HG02610 (cell line): ENCODE data around the gene FNTB.
"Not testable (repeated sequence)": the region's sequence is repeated elsewhere in the genome, so short reads cannot be mapped to it uniquely, and the experiment has no call there.

Source experiments
- ATAC-seq: cut with Tn5 transposase; IDR thresholded peaks from one replicate; pipeline ENCODE4 v1.9.1; 2021; ENCODE audit warnings: mild to moderate bottlenecking, moderate library complexity; ENCODE audit not compliant: unreplicated experiment

FNTB gene

DNA sequence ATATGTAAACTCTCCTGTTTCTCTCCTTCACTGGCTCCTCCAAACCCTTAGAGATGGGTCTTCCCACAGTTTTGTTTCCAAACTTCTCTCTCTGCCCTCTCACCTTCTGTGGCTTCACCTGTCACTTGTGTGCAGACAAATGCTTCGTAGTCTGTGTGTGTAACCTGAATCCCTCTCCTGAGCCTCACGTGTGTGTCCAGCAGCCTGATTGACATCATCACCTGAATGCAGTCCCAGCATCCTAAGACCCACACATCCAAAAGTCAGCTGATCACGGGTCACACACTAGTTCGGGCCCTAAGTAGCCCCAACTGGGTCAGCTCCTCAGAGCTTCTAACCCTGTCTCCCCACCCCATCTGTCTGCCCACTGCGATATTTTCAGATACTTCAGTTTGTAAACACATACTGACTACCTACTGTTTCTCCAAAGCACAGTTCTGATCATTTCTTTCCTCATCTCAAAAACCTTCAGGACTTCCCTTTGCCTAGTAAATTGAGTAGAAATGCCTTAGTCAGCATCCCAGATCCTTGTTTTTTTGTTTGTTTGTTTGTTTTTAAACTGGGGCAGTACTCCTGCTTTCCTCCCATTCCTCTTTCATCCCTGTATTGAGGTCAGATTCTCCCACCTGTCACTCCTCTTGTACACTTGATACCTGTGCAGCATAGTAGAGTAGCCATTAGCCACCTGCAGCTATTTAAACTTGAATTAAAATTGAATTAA lies 23.7 kb downstream of the FNTB start:
- ATAC-seq, result no peak

DNA sequence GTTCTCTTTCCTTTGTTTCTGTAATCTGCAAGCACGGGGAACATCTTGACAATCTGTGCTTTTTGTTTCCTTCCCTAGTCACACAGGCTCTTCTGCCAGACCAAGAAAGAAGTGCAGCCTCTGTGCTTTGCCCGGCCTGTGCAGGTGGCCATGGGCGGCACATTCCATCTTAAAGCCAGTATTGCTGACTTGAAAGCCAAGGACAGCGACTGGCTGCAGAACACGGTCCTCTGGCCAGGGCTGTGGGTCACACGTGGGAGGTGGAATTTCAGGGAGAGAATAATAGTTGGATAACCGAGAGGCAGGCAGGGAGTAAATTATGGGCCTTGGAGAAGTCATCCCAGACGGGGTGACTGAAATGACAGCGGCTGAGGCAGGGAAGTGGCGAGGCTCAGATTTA lies 24.8 kb downstream of the FNTB start:
- no peak for ATAC-seq

DNA sequence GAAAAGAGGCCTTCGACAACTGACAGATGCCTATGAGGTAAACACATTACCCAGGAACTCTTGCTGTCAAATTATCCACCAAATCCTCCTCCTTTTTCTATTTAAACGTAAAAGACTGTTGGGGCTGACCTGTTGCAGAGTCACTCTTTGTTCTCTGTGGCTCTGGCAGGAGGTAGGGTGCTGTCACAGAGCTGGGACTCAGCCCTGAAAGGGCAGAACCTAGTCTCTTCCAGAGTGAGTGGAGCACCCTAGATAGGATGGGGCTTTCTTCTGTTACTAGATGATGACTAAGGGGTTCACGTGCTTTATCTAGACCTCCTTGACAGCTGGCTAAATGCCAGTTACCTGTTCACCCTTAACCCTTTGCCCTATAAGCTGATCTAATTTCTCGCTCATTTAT lies 25.7 kb downstream of the FNTB start:
- no peak for ATAC-seq

DNA sequence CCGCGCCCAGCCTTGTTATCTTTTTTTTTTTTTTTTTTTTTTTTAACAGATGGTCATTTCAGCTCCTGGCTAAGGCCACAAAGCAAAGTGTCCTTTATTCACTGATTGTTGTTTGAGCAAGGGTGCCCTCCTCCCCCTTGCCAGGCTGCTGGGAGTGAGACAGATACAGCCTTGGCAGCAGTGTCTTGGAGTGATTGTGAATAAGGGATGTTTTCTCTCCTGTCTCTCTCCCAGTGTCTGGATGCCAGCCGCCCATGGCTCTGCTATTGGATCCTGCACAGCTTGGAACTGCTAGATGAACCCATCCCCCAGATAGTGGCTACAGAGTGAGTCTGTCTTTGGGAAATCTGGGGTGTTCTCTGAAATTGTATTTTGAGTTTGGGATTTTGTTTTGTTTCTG lies 28.7 kb downstream of the FNTB start:
- no peak for ATAC-seq

- no peak for ATAC-seq
Observed at GRCh38 chr14:65016471-65016870, 29.8 kb downstream of the FNTB start.

DNA sequence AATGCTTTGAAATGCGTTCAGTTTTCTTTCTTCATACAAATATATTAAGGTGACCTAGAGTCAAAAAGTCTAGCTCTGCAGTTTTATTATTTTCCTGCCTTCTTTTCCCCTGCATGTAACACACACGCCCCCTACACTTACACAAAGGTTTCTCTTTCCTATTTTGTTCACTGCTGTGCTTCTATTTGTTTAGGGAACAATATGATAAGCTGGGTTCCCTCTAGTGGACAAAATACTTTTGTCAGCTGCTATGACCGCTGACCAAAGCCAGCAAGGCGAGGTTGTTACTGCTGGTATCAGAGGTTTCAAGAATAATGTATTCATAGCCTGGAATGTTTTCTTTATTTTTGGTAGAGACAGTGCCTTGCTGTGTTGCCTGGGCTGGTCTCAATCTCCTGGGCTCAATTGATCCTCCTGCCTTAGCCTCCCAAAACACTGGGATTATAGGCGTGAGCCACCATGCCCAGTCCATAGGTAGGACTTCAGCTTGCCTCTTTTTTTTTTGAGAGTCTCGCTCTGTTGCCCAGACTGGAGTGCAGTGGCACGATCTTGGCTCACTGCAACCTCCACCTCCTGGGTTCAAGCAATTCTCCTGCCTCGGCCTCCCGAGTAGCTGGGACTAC lies 33.4 kb downstream of the FNTB start:
- no peak for ATAC-seq

- ATAC-seq, result no peak
Observed at GRCh38 chr14:65024957-65025356, 38.3 kb downstream of the FNTB start.

DNA sequence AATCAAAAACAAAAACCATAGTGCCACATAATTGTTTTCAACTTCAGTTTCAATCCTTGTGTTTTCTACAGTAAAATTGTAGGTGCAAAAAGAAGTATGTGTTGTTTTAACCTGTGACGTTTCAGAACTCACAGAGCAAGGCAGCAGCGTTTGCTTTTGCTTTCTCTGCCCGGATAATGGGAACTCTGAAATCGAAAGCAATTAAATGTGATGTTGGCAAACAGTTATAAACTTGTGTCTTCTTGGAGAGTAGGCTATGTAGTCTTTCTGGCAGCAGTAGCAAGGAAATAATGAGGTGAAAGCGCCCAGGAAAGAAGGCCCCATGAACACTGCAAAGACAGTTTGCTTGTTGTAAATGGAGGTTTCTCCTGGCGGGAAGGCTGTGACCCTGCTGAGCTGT lies 39.1 kb downstream of the FNTB start:
- ATAC-seq, result no peak

DNA sequence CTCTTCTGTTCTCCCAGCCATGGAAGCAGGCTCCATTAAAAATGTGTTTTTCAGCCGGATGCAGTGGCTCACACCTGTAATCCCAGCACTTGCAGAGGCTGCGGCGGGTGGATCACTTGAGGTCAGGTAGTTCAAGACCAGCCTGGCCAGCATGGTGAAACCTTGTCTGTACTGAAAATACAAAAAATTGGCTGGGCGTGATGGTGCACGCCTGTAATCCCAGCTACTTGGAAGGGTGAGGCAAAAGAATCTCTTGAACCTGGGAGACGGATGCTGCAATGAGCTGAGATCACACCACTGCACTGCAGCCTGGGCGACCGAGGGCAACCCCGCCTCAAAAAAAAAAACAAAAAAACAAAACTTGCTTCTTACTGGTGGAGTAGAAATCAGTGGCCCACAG lies 39.8 kb downstream of the FNTB start:
- no peak for ATAC-seq

DNA sequence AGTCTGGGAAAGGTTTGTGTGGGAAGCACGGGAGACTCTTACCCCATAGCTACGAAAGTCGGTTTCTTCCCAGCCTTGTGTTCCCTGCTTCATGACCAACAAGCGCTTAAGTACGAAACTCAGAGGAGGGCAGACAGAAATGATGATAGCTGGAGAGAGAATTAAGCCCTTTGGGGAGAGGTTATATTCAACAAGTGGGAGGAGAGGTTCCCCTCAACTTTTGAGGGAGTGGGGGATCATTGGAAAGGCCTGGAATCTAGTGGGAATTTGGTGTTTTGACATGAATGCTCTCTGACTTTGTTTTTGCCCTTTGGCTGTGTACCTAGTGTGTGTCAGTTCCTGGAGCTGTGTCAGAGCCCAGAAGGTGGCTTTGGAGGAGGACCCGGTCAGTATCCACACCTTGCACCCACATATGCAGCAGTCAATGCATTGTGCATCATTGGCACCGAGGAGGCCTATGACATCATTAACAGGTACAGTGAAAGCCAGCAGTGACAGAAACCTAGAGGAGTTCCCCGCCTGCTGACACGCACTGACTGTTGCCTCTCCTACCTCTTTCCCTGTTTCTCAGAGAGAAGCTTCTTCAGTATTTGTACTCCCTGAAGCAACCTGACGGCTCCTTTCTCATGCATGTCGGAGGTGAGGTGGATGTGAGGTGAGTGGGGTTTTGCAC lies 40.6 kb downstream of the FNTB start:
- ATAC-seq, result no peak

DNA sequence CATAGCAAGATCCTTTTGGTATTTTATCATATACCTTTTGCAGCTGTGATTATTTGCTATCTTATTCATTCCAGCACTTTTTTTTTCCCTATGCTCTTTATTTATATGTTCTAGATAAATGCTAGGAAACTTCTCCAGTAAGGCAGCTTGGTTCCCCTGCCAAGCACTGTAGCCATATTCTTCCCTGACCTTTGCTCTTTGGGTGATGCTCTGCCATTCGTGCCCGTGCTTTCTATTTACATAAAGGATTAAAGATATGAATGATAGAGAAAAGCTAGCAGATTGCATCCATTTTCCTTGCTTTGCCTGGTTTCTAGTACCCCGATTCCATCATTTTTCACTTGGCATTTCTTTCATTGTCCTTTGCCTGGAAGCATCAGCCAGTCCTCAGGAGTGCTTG lies 42.2 kb downstream of the FNTB start:
- ATAC-seq, result no peak

- ATAC-seq, result not testable (repeated sequence)
Observed at GRCh38 chr14:65031321-65031720, 44.6 kb downstream of the FNTB start.

GRCh38 chr14:65032319-65032718 lies 45.6 kb downstream of the FNTB start:
- ATAC-seq, result no peak

DNA sequence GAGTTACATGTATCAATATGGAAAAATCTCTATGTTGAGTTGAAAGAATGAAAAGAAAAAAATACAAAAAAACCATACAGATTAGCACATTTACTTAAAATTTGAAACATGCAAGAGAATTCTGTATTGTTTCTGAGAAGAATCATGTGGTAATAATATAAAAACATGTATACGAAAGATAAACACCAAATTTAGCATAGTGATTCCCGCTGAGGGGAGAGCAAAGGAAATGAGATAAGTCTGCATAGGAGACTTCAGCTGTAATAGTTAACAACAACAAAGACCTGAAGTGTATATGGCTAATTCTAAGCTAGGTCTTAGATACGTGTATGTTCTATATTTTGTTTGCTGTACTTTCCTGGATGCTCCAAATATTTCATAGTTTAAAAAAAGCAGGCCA lies 46.5 kb downstream of the FNTB start:
- no peak for ATAC-seq

DNA sequence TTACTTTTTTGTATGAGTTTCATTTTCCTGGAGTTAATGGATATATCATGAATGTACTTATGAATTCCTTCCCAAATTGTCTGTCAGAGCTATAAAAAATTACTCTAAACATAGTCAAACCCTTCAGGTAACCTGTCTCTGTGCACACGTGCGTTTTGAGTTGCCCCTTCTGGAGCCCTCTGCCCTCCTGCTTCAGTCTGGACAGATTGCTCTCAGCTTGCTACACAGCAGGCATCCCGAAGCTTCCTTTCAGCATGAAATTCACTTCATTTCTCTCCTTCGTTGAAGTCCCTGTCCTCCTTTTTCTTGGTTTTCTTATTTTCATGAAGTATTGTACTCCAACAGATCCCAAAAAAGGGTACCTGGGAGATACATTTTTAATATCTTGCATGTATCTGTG lies 47.3 kb downstream of the FNTB start:
- ATAC-seq, result no peak

DNA sequence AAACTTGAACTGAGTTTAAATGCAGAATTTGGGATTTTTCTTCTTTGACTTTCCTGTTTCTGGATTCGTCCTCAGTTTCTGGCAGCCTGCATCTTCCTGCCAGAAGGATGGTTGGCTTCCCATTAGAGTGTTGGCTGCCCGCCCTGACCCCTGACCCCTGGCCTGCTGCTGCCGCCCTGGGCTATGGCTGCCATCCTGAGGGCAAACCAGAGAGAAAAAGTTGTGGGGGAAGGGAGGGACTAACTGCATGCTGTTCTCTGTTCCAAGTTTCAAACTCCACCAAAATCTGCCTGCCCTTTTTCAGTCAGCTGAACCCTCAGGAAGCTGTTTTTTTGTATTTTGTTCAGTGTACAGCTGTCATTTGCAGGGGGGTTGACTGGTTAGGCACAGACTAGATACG lies 48.4 kb downstream of the FNTB start:
- no peak for ATAC-seq

GRCh38 chr14:65038966-65039365 lies 52.3 kb downstream of the FNTB start:
- ATAC-seq, result no peak

GRCh38 chr14:65040666-65041433 lies 54.2 kb downstream of the FNTB start:
- no peak for ATAC-seq

- no peak for ATAC-seq
Observed at GRCh38 chr14:65041434-65041915, 54.8 kb downstream of the FNTB start.

DNA sequence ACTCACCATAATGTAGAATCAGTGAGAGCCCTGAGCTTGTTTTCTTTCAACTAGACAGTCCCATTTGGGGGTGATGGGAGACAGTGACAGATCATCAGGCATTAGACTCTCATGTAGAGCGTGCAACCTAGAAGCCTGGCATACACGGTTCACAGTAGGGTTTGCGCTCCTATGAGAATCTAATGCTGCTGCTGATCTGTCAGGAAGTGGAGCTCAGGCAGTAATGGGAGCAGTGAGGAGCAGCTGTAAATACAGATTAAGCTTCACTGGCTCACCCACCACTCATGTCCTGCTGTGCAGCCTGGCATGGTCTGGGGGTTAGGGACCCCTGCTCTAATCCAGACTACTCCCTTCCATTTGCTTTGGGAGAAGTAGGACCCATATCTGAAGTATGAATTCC lies 55.6 kb downstream of the FNTB start:
- peak; percentile 11 for ATAC-seq

DNA sequence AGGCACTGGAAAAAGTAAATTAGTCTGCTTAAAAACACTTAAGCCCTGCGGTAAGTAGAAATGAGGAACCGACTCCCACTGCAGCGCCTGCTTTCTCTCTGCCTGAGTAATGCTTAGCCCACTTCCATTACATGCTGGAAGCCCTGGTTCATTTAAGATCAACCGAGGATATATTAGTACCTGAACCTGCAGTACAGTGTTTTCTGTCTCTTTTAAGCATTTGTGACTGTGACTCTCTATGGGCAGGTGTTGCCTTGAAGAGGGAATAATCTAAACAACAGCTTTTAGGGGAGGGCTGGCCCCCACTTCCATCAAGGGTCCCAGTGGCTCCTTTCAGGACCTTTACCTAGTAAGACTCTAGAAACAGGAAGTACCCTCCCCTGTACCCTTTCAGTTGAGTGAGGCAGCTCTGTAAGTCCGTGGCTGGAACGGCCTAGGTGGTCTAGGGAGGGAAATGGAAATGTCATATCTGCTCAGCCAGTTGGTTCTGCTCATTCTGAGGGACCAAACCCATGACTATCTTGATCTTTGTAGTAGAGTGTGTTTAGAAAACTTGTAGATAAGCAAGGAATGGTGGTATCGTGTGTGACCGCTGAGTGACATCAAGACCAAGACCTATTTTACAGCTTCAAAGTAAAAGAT lies 56.2 kb downstream of the FNTB start:
- ATAC-seq, result peak; percentile 65
